HG02885 (cell line): ENCODE measurements around the gene GRSF1.
"Not testable (repeated sequence)": the region's sequence is repeated elsewhere in the genome, so short reads cannot be mapped to it uniquely, and the experiment has no call there.

ENCODE experiments used
- ATAC-seq: cut with Tn5 transposase; IDR thresholded peaks from one replicate; pipeline ENCODE4 v1.9.1; 2021; ENCODE audit warnings: mild to moderate bottlenecking; ENCODE audit not compliant: unreplicated experiment, poor library complexity

The GRSF1 gene

GRCh38 chr4:70836081-70836480, 3.6 kb downstream of the GRSF1 start:
- no peak for ATAC-seq

GRCh38 chr4:70833675-70834074, 6.0 kb downstream of the GRSF1 start:
- ATAC-seq, result no peak

- ATAC-seq, result no peak
Observed at GRCh38 chr4:70831293-70831692, 8.4 kb downstream of the GRSF1 start.

- no peak for ATAC-seq
Observed at GRCh38 chr4:70830054-70830453, 9.6 kb downstream of the GRSF1 start.

- no peak for ATAC-seq
Observed at GRCh38 chr4:70829492-70829891, 10.2 kb downstream of the GRSF1 start.

- ATAC-seq, result no peak
Observed at GRCh38 chr4:70829015-70829414, 10.7 kb downstream of the GRSF1 start.

GRCh38 chr4:70818921-70819320, 20.8 kb downstream of the GRSF1 start:
- ATAC-seq, result no peak

GRCh38 chr4:70818173-70818855, 21.4 kb downstream of the GRSF1 start:
- peak; percentile 57 for ATAC-seq

GRCh38 chr4:70816894-70817293, 22.8 kb downstream of the GRSF1 start:
- no peak for ATAC-seq

- ATAC-seq, result no peak
Observed at GRCh38 chr4:70815370-70815769, 24.3 kb downstream of the GRSF1 start.

GRCh38 chr4:70808151-70808550, 31.5 kb downstream of the GRSF1 start:
- ATAC-seq, result no peak

GRCh38 chr4:70802928-70803580, 36.6 kb downstream of the GRSF1 start:
- no peak for ATAC-seq

- peak; percentile 95 for ATAC-seq
Observed at GRCh38 chr4:70801265-70801809, 38.4 kb downstream of the GRSF1 start.

GRCh38 chr4:70793626-70794025, 46.1 kb downstream of the GRSF1 start:
- ATAC-seq, result no peak

GRCh38 chr4:70788733-70789132, 51.0 kb downstream of the GRSF1 start:
- no peak for ATAC-seq

- ATAC-seq, result no peak
Observed at GRCh38 chr4:70787496-70787895, 52.2 kb downstream of the GRSF1 start.

- no peak for ATAC-seq
Observed at GRCh38 chr4:70783096-70783495, 56.6 kb downstream of the GRSF1 start.

GRCh38 chr4:70778888-70779422, 60.7 kb downstream of the GRSF1 start:
- no peak for ATAC-seq

- ATAC-seq, result peak; percentile 79
Observed at GRCh38 chr4:70772929-70773555, 66.6 kb downstream of the GRSF1 start.

GRCh38 chr4:70769396-70769795, 70.3 kb downstream of the GRSF1 start:
- ATAC-seq, result not testable (repeated sequence)

- ATAC-seq, result no peak
Observed at GRCh38 chr4:70768301-70768948, 71.3 kb downstream of the GRSF1 start.
